ENCODE measurements around the gene PDGFRB.

PDGFRB gene

DNA sequence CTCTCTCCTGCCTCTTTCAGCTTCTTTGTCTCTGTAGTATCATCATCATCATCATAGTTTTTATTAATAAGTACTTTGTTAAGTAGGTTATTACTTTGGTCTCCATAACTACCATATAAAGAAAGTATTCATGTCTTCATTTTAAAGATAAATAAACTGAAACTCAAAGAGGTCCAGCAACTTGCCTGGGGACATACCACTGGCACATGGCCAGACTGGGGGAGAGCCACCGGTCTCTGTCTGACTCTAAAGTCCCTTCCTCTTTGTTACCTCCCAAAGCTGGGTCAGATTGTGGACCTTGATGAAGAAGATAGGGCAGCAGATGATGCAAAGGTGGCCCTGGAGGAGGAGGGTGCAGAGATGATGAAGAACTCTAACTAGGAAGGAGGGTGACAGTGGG is 19.4 kb upstream of the PDGFRB start:
- no peaks in the 10 kb centered on the region for H4K20me1 ChIP-seq (ENCODE audit: insufficient read depth)
- TF ChIP-seq, protein P1, sequence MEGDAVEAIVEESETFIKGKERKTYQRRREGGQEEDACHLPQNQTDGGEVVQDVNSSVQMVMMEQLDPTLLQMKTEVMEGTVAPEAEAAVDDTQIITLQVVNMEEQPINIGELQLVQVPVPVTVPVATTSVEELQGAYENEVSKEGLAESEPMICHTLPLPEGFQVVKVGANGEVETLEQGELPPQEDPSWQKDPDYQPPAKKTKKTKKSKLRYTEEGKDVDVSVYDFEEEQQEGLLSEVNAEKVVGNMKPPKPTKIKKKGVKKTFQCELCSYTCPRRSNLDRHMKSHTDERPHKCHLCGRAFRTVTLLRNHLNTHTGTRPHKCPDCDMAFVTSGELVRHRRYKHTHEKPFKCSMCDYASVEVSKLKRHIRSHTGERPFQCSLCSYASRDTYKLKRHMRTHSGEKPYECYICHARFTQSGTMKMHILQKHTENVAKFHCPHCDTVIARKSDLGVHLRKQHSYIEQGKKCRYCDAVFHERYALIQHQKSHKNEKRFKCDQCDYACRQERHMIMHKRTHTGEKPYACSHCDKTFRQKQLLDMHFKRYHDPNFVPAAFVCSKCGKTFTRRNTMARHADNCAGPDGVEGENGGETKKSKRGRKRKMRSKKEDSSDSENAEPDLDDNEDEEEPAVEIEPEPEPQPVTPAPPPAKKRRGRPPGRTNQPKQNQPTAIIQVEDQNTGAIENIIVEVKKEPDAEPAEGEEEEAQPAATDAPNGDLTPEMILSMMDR (conservative IDR thresholded peaks at IDR 0.05; ENCODE audit: low read depth, low read length), result no peak
- H3K4me3 ChIP-seq (IDR thresholded peaks at IDR 0.05; ENCODE audit: insufficient read depth, low read depth, low read length), result no peak overlapping the region
- H3K4me1 ChIP-seq (ENCODE audit: low read depth, poor library complexity, severe bottlenecking), result no peaks in the 10 kb centered on the region
- H3K4me2 ChIP-seq, result no peak overlapping the region
- H3K9ac ChIP-seq, result no peak overlapping the region
- no peaks in the 10 kb centered on the region for H3K27me3 ChIP-seq (ENCODE audit: insufficient read depth, low read depth)
- no peak overlapping the region for H3K27ac ChIP-seq
- H2AFZ ChIP-seq (ENCODE audit: low read depth), result no peak overlapping the region
- H3K36me3 ChIP-seq (ENCODE audit: insufficient read depth), result no peaks in the 10 kb centered on the region
- no peaks in the 10 kb centered on the region for H3K79me2 ChIP-seq (ENCODE audit: insufficient read depth, low read depth)

DNA sequence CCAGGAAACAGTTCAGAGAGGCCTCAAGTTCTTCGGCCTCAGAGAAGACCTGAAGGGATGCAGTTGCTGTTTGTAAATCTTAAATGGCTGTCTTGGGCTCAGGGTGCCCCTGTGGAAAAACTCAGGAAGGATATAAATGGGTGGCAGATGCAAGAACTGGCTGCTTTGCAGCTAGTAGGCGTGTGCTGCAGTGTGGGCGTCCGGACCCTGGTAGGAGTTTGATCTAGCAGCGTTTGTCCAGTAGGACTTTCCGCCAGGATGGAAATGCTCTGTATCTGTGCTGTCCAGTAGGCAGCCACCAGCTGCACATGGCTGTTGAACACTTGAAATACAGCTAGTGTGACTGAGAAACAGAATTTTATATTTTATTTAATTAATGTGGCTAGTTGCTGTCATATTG is 18.6 kb upstream of the PDGFRB start:
- TF ChIP-seq, protein P1 (conservative IDR thresholded peaks at IDR 0.05; ENCODE audit: low read depth, low read length), result no peak
- Histone ChIP-seq H3K4me1 (ENCODE audit: low read depth, poor library complexity, severe bottlenecking) (no peaks in the 10 kb centered on the region), H3K4me3 (IDR thresholded peaks at IDR 0.05; ENCODE audit: insufficient read depth, low read depth, low read length) (no peak overlapping the region), H4K20me1 (ENCODE audit: insufficient read depth) (no peaks in the 10 kb centered on the region), H3K4me2 (no peak overlapping the region), H3K27me3 (ENCODE audit: insufficient read depth, low read depth) (no peaks in the 10 kb centered on the region), H2AFZ (ENCODE audit: low read depth) (no peak overlapping the region), H3K36me3 (ENCODE audit: insufficient read depth) (no peaks in the 10 kb centered on the region), H3K27ac (no peak overlapping the region), H3K79me2 (ENCODE audit: insufficient read depth, low read depth) (no peaks in the 10 kb centered on the region), H3K9ac (no peak overlapping the region)

DNA sequence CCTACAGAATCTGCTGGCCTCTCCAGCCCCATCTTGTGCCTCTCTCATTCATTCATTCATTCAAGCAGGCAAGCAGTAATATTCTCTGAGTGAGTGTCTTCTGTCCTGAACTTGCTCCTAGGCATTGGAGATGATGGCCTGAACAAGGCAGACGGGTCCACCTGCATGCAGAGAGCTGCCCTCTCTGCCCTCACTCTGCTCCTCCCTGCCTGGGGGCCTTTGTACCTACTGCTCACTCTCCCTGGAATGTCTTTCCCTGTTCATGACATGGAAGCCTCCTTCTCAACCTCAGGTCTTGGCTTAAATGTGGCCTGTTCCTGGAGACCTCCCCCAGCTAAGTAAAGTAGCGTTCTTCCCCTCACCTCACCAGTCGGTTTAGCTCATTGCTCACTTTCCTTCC is 17.5 kb upstream of the PDGFRB start:
- TF ChIP-seq, protein P1 (conservative IDR thresholded peaks at IDR 0.05; ENCODE audit: low read depth, low read length), result no peak
- H3K9ac ChIP-seq, result no peak overlapping the region
- no peak overlapping the region for H2AFZ ChIP-seq (ENCODE audit: low read depth)
- no peak overlapping the region for H3K27ac ChIP-seq
- H3K4me3 ChIP-seq (IDR thresholded peaks at IDR 0.05; ENCODE audit: insufficient read depth, low read depth, low read length), result no peak overlapping the region
- no peaks in the 10 kb centered on the region for H4K20me1 ChIP-seq (ENCODE audit: insufficient read depth)
- no peaks in the 10 kb centered on the region for H3K36me3 ChIP-seq (ENCODE audit: insufficient read depth)
- no peaks in the 10 kb centered on the region for H3K79me2 ChIP-seq (ENCODE audit: insufficient read depth, low read depth)
- no peaks in the 10 kb centered on the region for H3K27me3 ChIP-seq (ENCODE audit: insufficient read depth, low read depth)
- H3K4me2 ChIP-seq, result no peak overlapping the region
- peaks cover 9% of the 10 kb centered on the region for H3K4me1 ChIP-seq (ENCODE audit: low read depth, poor library complexity, severe bottlenecking)

DNA sequence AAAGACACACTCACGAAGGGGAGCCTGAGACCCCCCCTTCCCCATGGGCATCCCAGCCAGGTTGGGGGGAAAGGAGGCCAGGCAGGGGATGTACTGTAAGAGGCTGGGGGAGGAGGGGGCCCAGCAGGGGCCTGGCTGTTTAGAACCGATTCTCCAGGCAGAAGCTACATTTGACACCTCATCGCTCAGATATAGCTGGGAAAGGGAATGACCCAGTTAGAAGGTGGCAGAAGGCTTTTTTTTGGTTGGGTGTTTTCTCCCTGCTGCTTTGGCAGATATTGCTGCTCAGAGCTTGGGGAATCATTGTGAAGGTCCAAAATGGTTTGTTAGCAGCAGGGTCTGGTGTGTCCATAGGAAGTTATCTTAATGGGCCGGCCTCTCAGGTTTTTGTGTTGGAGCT is 16.9 kb upstream of the PDGFRB start:
- H2AFZ ChIP-seq (ENCODE audit: low read depth), result no peak overlapping the region
- no peaks in the 10 kb centered on the region for H4K20me1 ChIP-seq (ENCODE audit: insufficient read depth)
- no peak overlapping the region for H3K9ac ChIP-seq
- TF ChIP-seq, protein P1 (conservative IDR thresholded peaks at IDR 0.05; ENCODE audit: low read depth, low read length), result no peak
- H3K4me2 ChIP-seq, result no peak overlapping the region
- H3K79me2 ChIP-seq (ENCODE audit: insufficient read depth, low read depth), result no peaks in the 10 kb centered on the region
- H3K27me3 ChIP-seq (ENCODE audit: insufficient read depth, low read depth), result no peaks in the 10 kb centered on the region
- no peak overlapping the region for H3K4me3 ChIP-seq (IDR thresholded peaks at IDR 0.05; ENCODE audit: insufficient read depth, low read depth, low read length)
- H3K4me1 ChIP-seq (ENCODE audit: low read depth, poor library complexity, severe bottlenecking), result peaks cover 14% of the 10 kb centered on the region
- H3K27ac ChIP-seq, result no peak overlapping the region
- H3K36me3 ChIP-seq (ENCODE audit: insufficient read depth), result no peaks in the 10 kb centered on the region
